Hepatocyte (in vitro differentiated cells): Measurements from ENCODE around the gene JAG1.

Experiments used
- EZH2 ChIP-seq: fragments of 200-600 bp; sonication (generic); IDR thresholded peaks from 2 replicates; pipeline ENCODE4 v1.6.1; 2016; ENCODE audit warnings: antibody characterized with exemption, mild to moderate bottlenecking, borderline replicate concordance
- EZH2phosphoT487 ChIP-seq: fragments of 200-600 bp; sonication (generic); IDR thresholded peaks from one replicate; pipeline ENCODE4 v1.6.1; 2018; ENCODE audit warnings: antibody characterized with exemption, mild to moderate bottlenecking, low read depth, moderate library complexity; ENCODE audit not compliant: unreplicated experiment, severe bottlenecking
- TF ChIP-seq, protein P1 (sequence below): fragments of 200-600 bp; sonication (generic); IDR thresholded peaks from 2 replicates; pipeline ENCODE4 v1.5.1; 2016; ENCODE audit warnings: antibody characterized with exemption, mild to moderate bottlenecking; ENCODE audit not compliant: poor library complexity

DNA sequence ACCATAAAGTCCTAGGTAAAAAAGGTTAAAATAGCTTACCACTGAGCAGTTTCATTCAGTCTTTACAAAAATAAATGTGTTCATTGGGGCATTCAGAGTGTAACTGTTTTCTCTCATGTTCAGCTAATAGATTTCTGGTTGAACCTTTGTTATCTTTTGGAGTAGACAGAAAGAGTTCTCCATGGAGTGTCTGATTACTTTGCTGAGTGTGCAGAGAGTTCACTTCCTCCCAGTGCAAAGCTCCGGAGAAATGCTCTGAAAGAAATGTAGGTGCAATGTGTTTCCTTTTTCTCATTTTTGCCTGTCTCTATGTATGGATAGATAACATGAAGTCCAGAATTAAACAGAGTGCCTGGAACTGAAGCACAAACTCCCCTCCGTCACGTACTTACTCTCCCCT lies 52.6 kb downstream of the JAG1 start:
- TF ChIP-seq, protein P1, sequence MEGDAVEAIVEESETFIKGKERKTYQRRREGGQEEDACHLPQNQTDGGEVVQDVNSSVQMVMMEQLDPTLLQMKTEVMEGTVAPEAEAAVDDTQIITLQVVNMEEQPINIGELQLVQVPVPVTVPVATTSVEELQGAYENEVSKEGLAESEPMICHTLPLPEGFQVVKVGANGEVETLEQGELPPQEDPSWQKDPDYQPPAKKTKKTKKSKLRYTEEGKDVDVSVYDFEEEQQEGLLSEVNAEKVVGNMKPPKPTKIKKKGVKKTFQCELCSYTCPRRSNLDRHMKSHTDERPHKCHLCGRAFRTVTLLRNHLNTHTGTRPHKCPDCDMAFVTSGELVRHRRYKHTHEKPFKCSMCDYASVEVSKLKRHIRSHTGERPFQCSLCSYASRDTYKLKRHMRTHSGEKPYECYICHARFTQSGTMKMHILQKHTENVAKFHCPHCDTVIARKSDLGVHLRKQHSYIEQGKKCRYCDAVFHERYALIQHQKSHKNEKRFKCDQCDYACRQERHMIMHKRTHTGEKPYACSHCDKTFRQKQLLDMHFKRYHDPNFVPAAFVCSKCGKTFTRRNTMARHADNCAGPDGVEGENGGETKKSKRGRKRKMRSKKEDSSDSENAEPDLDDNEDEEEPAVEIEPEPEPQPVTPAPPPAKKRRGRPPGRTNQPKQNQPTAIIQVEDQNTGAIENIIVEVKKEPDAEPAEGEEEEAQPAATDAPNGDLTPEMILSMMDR: no peak
- TF ChIP-seq EZH2phosphoT487 (no peak), EZH2 (no peak)
